ENCODE data around the gene HDAC9.

GRCh38 chr7:18654709-18655108 lies 159.2 kb downstream of the HDAC9 start:
- TF ChIP-seq, protein P1, sequence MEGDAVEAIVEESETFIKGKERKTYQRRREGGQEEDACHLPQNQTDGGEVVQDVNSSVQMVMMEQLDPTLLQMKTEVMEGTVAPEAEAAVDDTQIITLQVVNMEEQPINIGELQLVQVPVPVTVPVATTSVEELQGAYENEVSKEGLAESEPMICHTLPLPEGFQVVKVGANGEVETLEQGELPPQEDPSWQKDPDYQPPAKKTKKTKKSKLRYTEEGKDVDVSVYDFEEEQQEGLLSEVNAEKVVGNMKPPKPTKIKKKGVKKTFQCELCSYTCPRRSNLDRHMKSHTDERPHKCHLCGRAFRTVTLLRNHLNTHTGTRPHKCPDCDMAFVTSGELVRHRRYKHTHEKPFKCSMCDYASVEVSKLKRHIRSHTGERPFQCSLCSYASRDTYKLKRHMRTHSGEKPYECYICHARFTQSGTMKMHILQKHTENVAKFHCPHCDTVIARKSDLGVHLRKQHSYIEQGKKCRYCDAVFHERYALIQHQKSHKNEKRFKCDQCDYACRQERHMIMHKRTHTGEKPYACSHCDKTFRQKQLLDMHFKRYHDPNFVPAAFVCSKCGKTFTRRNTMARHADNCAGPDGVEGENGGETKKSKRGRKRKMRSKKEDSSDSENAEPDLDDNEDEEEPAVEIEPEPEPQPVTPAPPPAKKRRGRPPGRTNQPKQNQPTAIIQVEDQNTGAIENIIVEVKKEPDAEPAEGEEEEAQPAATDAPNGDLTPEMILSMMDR (conservative IDR thresholded peaks at IDR 0.05), result no peak
- TF ChIP-seq ZFX (IDR thresholded peaks at IDR 0.05), result no peak
